ENCODE measurements around the gene EPS8L2. TPM values are rescaled to one million over a fixed set of nuclear protein-coding genes. Genes with fewer than 3 reads are reported as not detected.

EPS8L2 gene
- total RNA-seq, 1 experiment from 2014 or later = 0.90 TPM

DNA sequence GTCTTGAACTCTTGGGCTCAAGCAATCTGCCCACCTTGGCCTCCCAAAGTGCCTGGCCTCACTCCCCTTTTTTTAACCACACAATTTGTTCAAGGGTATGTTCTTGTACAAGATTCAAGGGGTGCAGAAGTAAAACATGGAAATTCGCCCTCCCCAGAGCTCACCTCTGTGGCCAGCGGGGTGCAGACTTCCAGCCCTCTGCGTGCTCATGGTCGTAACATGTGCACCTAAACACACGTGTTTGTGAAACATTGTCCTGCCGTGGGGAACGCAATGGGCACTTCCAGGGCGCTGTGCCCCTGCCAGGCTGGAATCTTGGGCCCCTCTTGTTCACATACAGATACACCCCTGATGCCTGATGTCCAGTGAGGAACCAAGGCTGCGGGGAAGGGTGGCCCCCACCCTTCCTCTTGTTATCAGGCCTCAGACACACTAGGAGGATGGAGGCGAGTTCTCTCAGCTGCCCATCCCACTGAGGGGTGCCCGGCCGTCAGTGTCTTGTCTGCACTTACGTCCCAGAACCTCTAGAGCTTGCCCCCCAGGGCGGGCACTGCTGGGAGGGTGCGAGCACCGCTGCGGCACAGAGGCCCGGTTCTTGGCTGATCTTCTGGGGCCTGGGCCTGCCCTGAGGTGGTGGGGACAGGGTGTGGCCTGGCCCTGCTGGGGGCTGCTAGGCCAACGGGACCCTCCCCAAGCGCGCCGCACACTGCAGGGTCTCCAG is 4.1 kb upstream of the EPS8L2 start:
- no peak for DNase-seq (ENCODE audit: low spot score)
- BruUV-seq (replicated peaks) = no TSS peak
- no peaks in the 10 kb centered on the region for H3K9me3 ChIP-seq (ENCODE audit: low read depth, low read length, poor library complexity, severe bottlenecking)
- CTCF ChIA-PET = no interaction called here
- intact Hi-C loops (cut with micrococcal nuclease; ENCODE audit: unreplicated experiment) = no loop called here
- POLR2A ChIA-PET (ENCODE audit: low non-redundant PET) = no interaction called here
- H3K27ac ChIP-seq (ENCODE audit: low read depth, low read length, poor library complexity, severe bottlenecking) = no peak overlapping the region
- no peaks in the 10 kb centered on the region for H3K4me1 ChIP-seq (ENCODE audit: insufficient read depth, low read length, poor library complexity, severe bottlenecking)
- H3K4me3 ChIP-seq (ENCODE audit: low read depth, low read length, poor library complexity, severe bottlenecking) = no peak overlapping the region
- no peaks in the 10 kb centered on the region for H3K27me3 ChIP-seq (replicated peaks; ENCODE audit: insufficient read depth, low read depth, low read length, poor library complexity)
- no peaks in the 10 kb centered on the region for H3K36me3 ChIP-seq (ENCODE audit: insufficient read depth, low read length, poor library complexity, severe bottlenecking)
- TF ChIP-seq, protein P1, sequence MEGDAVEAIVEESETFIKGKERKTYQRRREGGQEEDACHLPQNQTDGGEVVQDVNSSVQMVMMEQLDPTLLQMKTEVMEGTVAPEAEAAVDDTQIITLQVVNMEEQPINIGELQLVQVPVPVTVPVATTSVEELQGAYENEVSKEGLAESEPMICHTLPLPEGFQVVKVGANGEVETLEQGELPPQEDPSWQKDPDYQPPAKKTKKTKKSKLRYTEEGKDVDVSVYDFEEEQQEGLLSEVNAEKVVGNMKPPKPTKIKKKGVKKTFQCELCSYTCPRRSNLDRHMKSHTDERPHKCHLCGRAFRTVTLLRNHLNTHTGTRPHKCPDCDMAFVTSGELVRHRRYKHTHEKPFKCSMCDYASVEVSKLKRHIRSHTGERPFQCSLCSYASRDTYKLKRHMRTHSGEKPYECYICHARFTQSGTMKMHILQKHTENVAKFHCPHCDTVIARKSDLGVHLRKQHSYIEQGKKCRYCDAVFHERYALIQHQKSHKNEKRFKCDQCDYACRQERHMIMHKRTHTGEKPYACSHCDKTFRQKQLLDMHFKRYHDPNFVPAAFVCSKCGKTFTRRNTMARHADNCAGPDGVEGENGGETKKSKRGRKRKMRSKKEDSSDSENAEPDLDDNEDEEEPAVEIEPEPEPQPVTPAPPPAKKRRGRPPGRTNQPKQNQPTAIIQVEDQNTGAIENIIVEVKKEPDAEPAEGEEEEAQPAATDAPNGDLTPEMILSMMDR (conservative IDR thresholded peaks at IDR 0.05; ENCODE audit: low read depth, low read length) = no peak
- no peak for TF ChIP-seq EZH2 (IDR thresholded peaks at IDR 0.05; ENCODE audit: borderline replicate concordance, low read depth, low read length, poor library complexity, severe bottlenecking)

DNA sequence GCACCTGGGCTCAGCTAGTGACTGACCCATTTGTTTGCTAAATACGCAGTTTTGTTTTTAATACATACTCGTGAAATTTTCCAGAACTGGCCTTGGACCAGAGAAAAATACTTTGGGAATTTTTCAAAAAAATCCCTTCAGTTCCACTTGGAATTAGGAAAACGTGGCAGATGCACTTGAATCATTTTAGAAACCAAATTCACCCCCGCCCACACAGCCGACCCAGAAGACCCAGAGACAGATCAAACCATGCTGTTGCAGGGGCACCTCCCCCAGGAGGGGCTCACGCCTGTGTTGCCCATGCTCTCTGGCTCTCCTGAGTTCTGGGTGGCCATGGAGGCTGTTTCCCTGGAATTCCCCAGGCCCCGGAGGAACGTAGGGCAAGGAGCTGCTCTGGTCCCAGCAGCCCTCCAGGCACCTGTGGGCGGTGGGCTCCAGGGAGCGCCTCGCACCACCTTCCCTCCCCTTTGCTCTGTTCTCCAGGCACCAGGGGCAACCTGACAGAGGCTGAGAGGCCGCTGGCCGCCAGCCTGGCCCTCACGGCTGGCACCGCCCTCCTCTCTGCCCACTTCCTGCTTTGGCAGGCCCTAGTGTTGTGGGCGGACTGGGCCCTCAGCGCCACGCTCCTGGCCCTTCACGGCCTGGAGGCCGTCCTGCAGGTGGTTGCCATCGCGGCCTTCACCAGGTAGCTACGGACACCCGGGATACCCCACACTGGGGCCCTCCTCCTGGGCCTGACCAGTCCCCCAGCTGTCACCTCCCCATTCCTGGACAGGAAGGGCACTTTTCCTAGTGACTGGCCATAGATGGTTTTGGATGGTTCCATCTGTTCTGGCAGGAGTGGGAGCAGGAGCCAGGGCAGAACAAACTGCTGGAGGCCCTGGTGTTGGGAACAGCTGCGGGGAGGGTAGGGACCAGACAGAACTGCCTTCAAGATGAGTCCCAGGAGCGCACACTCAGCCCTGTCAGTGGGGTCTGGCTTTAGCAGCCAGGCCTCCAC is 3.3 kb upstream of the EPS8L2 start:
- ChIA-PET CTCF (no interaction called here), POLR2A (ENCODE audit: low non-redundant PET) (no interaction called here)
- no peaks in the 10 kb centered on the region for H3K27me3 ChIP-seq (replicated peaks; ENCODE audit: insufficient read depth, low read depth, low read length, poor library complexity)
- DNase-seq (ENCODE audit: low spot score) = no peak
- no peaks in the 10 kb centered on the region for H3K36me3 ChIP-seq (ENCODE audit: insufficient read depth, low read length, poor library complexity, severe bottlenecking)
- intact Hi-C loops (cut with micrococcal nuclease; ENCODE audit: unreplicated experiment) = no loop called here
- TF ChIP-seq, protein P1 (conservative IDR thresholded peaks at IDR 0.05; ENCODE audit: low read depth, low read length) = no peak
- TF ChIP-seq EZH2 (IDR thresholded peaks at IDR 0.05; ENCODE audit: borderline replicate concordance, low read depth, low read length, poor library complexity, severe bottlenecking) = no peak
- H3K27ac ChIP-seq (ENCODE audit: low read depth, low read length, poor library complexity, severe bottlenecking) = no peak overlapping the region
- no peaks in the 10 kb centered on the region for H3K9me3 ChIP-seq (ENCODE audit: low read depth, low read length, poor library complexity, severe bottlenecking)
- no TSS peak for BruUV-seq (replicated peaks)
- H3K4me3 ChIP-seq (ENCODE audit: low read depth, low read length, poor library complexity, severe bottlenecking) = no peak overlapping the region
- H3K4me1 ChIP-seq (ENCODE audit: insufficient read depth, low read length, poor library complexity, severe bottlenecking) = no peaks in the 10 kb centered on the region

DNA sequence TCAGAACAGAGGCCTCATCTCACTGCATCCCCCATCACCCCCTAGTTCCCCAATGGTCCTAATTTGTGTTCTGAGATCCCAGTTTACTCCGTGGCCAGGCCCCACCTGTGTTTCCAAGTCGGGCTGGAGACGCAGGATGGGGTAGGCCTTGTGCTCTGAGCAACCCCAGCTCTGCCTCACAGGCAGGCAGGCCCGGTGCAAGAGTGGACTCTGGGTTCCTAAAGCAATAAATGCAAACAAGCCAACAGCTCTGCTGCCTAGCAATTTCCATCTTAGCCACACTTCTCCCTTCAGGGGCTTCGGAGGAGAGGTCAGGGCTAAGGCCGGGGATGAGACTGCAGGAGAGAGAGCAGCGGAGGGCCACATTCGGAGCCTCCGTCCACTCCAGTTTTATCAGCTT is 2.5 kb upstream of the EPS8L2 start:
- Histone ChIP-seq H3K9me3 (ENCODE audit: low read depth, low read length, poor library complexity, severe bottlenecking) (no peaks in the 10 kb centered on the region), H3K27me3 (replicated peaks; ENCODE audit: insufficient read depth, low read depth, low read length, poor library complexity) (no peaks in the 10 kb centered on the region), H3K27ac (ENCODE audit: low read depth, low read length, poor library complexity, severe bottlenecking) (no peak overlapping the region), H3K36me3 (ENCODE audit: insufficient read depth, low read length, poor library complexity, severe bottlenecking) (no peaks in the 10 kb centered on the region), H3K4me1 (ENCODE audit: insufficient read depth, low read length, poor library complexity, severe bottlenecking) (no peaks in the 10 kb centered on the region), H3K4me3 (ENCODE audit: low read depth, low read length, poor library complexity, severe bottlenecking) (no peak overlapping the region)
- no peak for DNase-seq (ENCODE audit: low spot score)
- ChIA-PET CTCF (no interaction called here), POLR2A (ENCODE audit: low non-redundant PET) (no interaction called here)
- BruUV-seq (replicated peaks) = no TSS peak
- intact Hi-C loops (cut with micrococcal nuclease; ENCODE audit: unreplicated experiment) = no loop called here
- TF ChIP-seq, protein P1 (conservative IDR thresholded peaks at IDR 0.05; ENCODE audit: low read depth, low read length) = no peak
- TF ChIP-seq EZH2 (IDR thresholded peaks at IDR 0.05; ENCODE audit: borderline replicate concordance, low read depth, low read length, poor library complexity, severe bottlenecking) = no peak

All from A673 (cell line).